ENCODE data around the gene CDC45. TPM values are rescaled to one million over a fixed set of nuclear protein-coding genes. Genes with fewer than 3 reads are reported as not detected.

Gene CDC45, protein sequence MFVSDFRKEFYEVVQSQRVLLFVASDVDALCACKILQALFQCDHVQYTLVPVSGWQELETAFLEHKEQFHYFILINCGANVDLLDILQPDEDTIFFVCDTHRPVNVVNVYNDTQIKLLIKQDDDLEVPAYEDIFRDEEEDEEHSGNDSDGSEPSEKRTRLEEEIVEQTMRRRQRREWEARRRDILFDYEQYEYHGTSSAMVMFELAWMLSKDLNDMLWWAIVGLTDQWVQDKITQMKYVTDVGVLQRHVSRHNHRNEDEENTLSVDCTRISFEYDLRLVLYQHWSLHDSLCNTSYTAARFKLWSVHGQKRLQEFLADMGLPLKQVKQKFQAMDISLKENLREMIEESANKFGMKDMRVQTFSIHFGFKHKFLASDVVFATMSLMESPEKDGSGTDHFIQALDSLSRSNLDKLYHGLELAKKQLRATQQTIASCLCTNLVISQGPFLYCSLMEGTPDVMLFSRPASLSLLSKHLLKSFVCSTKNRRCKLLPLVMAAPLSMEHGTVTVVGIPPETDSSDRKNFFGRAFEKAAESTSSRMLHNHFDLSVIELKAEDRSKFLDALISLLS
- total RNA-seq, result 3.1 and 4.0 TPM in 2 replicates

DNA sequence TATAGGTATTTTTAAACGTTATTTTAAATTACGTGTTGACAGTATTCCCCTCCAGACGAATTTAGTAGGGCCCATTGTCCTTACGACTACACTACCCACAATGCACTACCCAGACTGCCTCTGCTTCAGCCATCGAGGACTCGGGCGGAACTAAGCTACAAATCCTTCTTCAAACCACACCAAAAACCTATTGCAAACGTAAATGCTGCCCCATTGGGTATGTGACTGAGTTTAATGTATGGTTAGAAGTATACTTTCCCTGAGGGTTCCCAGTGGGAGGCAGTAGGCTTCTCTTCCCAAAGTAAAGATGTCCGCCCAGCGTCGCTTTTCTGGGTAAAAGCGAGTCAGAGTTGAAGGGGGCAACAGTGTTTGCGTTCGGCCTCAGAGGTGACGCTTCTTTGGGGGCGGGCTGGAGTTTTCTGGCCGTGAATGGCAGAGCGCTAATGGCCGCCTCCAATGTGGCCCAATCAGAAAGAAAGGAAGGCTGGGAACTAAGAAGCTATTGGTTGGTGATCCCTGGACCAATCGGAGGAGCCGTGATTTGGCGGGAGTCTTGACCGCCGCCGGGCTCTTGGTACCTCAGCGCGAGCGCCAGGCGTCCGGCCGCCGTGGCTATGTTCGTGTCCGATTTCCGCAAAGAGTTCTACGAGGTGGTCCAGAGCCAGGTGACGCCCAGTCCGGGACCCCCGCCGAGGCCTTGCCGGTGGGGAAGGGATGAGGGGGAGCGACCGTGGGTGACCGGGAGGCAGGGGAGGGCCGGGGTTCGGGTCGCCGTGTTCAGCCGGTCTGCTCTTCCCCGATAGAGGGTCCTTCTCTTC lies at the start of gene CDC45:
Gene CDC45 (plus strand): TSS at position 566 of the 818 bp plus-strand sequence. CDS start 49 bp downstream, at position 615.

GRCh38 chr22:19431649-19432132 lies 48.0 kb upstream of the CDC45 start, which contains the start of gene HIRA:
Gene HIRA, minus strand, starts transcription at chr22:19431733. Its CDS starts 257 bp downstream, at chr22:19431476.

GRCh38 chr22:19432133-19432851 lies 47.4 kb upstream of the CDC45 start, which contains the start of gene MRPL40:
Gene MRPL40, plus strand, starts transcription at chr22:19432545. Its CDS starts 10 bp downstream, at chr22:19432555.

GRCh38 chr22:19447330-19448075 lies 32.2 kb upstream of the CDC45 start, which contains the start of gene C22orf39:
Gene C22orf39, minus strand, starts transcription at chr22:19447711. Its CDS starts 23 bp downstream, at chr22:19447688.

DNA sequence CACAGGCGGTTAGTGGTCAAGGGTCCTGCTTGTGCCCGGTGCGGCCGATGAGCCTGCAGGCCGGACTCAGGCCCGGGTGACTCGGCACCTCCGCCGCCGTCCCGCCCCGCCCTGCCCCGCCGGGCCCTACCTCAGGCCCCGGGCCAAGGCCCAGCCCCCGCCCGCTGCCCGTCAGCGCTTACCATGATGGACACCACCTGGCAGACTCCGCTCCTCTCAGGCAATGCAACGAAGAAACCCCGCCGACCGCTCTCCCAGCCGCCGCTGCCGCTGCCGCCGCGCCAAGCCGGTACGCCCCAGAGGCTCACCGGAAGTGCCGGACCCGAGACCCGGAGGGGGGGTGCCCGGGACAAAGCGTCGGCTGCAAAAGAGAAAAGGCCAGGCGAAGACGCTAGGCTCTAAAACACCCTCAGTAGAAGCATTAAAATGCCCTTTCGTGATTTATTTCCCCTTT lies 792 bp upstream of the CDC45 start, which contains the start of gene UFD1:
Gene UFD1 (minus strand): TSS at position 293 of the 454 bp plus-strand sequence. CDS start 108 bp downstream, at position 185.

DNA sequence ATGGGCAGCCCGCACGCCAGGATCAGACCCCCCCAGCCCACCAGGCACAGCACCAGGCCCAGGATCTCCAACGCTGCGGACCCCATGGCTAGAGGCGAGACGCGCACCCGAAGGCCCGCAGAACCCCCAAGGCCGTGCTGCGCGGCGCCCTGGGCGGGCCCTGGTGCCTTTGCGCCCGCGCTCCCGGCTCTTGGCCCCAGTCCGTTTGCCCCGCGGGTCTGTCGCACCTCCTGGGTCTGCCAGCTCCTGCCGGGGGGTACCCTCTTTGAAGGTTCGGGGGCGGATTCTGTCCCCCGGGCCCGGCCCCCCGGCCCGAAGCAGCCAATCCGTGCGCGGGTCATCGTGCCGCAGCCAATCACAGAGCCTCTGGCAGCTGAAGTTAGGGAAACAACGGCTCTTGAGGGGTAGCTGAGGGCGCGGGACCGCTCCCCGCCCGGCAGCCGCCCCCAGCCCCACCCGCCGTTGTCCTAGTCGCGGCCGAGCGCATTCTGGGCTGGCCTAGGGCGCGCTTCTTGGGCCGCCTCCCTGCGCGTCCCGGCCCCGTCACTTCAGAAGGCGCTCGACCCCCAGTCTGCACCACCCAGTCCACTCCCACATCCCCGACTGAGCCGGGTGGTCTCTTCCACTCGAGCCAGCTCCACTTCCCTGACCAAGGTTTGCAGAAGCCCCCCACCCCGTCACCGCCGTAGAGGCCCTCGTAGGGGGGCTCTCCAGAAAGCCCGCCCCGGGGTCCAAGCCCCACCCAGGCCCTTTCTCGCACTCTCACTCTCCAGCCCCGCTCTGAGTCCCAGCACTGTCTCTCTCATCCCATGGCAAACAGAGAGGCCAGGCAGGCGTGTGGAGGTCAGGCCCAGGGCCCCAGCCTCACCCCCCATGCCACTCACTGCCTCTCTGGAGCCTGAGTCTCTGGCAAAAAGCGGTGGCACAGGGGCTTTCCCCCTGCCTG lies 44.7 kb downstream of the CDC45 start, which contains the start of gene CLDN5:
Gene CLDN5 (minus strand): TSS at position 241 of the 946 bp plus-strand sequence. CDS start 155 bp downstream, at position 86.

Other genes with a start within 250 kb of the CDC45 start
- gene CLTCL1, start 188.2 kb upstream of the CDC45 start, total RNA-seq, result 3.1 and 3.4 TPM in 2 replicates
- gene HIRA, start 48.2 kb upstream of the CDC45 start, total RNA-seq, result 14.5 and 17.1 TPM in 2 replicates
- gene MRPL40, start 47.4 kb upstream of the CDC45 start, total RNA-seq, result 22.1 and 25.1 TPM in 2 replicates
- gene C22orf39, start 32.2 kb upstream of the CDC45 start, total RNA-seq, result 21.7 and 26.4 TPM in 2 replicates
- 93.4 and 97.3 TPM in 2 replicates for gene UFD1, start 727 bp upstream of the CDC45 start, total RNA-seq
- 465 and 759 TPM in 2 replicates for gene CLDN5, start 44.5 kb downstream of the CDC45 start, total RNA-seq
- 28.1 and 36.5 TPM in 2 replicates for gene SEPTIN5, start 234.6 kb downstream of the CDC45 start, total RNA-seq
- 1.5 and 3.3 TPM in 2 replicates for gene GP1BB, start 243.6 kb downstream of the CDC45 start, total RNA-seq

Measured in dermis lymphatic vessel endothelial cell (primary cell).